Muscle layer of duodenum (tissue), 2 donors: ENCODE data around the gene CAMK1D.

Experiments
- H3K27ac ChIP-seq: one replicate; pipeline ENCODE4 v1.7.0; 2013; ENCODE audit warnings: mild to moderate bottlenecking, low read length
- H3K27me3 ChIP-seq: one replicate; pipeline ENCODE4 v1.7.0; 2013; ENCODE audit warnings: low read depth, mild to moderate bottlenecking, control low read depth, low read length
- H3K36me3 ChIP-seq, 2 donors: one replicate each; pipeline ENCODE4 v1.7.0; 2013; ENCODE audit warnings: low read length in 2 of 2, control low read depth in 1 of 2, mild to moderate bottlenecking in 1 of 2; ENCODE audit not compliant: insufficient read depth in 2 of 2, control insufficient read depth in 1 of 2
- H3K4me1 ChIP-seq, 2 donors: one replicate each; pipeline ENCODE4 v1.7.0; 2013; ENCODE audit warnings: low read length in 2 of 2, mild to moderate bottlenecking in 2 of 2, control low read depth in 1 of 2, moderate library complexity in 1 of 2; ENCODE audit not compliant: insufficient read depth in 2 of 2, control insufficient read depth in 1 of 2
- H3K4me3 ChIP-seq, 2 donors: one replicate each; pipeline ENCODE4 v1.7.0; 2013; ENCODE audit warnings: low read length in 2 of 2, low read depth in 1 of 2, mild to moderate bottlenecking in 1 of 2
- H3K9me3 ChIP-seq, 2 donors: one replicate each; pipeline ENCODE4 v1.7.0; 2013; ENCODE audit warnings: low read length in 2 of 2, control low read depth in 1 of 2, mild to moderate bottlenecking in 1 of 2; ENCODE audit not compliant: control insufficient read depth in 1 of 2
- donor health status: healthy.

Gene CAMK1D

GRCh38 chr10:12406764-12407400 is 57.5 kb downstream of the CAMK1D start:
- H3K4me1 ChIP-seq: no peaks in the 10 kb centered on the region
- H3K4me3 ChIP-seq: no peak overlapping the region
- no peaks in the 10 kb centered on the region for H3K27me3 ChIP-seq
- no peaks in the 10 kb centered on the region for H3K36me3 ChIP-seq
- H3K27ac ChIP-seq: no peak overlapping the region
- H3K9me3 ChIP-seq: no peaks in the 10 kb centered on the region

DNA sequence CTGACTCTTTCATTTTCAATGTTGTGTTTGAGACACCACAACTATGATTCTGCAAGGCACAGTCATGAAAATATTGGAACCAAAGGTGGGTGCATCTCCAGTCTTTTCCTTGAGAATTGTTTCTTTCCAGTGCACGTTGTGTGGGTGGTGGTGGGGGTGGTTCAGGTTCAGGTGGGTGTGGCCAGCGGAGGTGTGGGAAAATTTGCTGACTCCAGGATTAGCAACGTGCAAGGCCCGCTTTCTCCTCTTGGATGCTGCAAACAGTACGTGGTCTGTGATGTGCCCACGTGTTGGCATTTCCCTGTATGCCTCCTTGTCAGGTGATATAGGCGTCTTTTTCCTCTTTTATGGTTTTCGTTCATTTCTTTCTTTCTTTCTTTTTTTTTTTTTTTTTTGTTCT is 59.1 kb downstream of the CAMK1D start:
- H3K27ac ChIP-seq: no peak overlapping the region
- no peaks in the 10 kb centered on the region for H3K36me3 ChIP-seq

GRCh38 chr10:12409161-12409560 is 59.8 kb downstream of the CAMK1D start:
- Histone ChIP-seq H3K36me3 (no peaks in the 10 kb centered on the region), H3K9me3 (no peaks in the 10 kb centered on the region), H3K27ac (no peak overlapping the region), H3K4me1 (no peaks in the 10 kb centered on the region), H3K4me3 (no peak overlapping the region), H3K27me3 (no peaks in the 10 kb centered on the region)

More for the DNA sequence above, 59.1 kb downstream of the CAMK1D start:
- Histone ChIP-seq H3K4me3 (no peak overlapping the region), H3K4me1 (no peaks in the 10 kb centered on the region), H3K27me3 (no peaks in the 10 kb centered on the region), H3K9me3 (no peaks in the 10 kb centered on the region)

DNA sequence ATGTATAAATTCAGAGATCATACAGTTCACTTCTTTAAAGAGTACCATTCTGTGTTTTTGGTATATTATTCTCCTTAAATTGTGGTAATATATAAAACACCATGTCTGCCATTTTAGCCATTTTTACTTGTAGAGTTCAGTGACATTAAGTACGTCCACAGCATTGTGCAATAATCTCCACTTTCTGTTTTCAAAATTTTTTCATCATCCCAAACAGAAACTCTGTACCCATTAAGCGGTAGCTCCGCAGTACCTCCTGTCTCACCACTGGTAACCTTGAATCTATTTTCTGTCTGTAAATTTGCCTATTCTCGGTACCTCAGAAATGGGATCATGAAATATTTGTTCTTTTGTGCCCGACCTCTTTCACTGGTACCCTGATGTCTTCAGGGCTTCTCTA is 60.3 kb downstream of the CAMK1D start:
- Histone ChIP-seq H3K9me3 (no peaks in the 10 kb centered on the region), H3K4me3 (no peak overlapping the region), H3K4me1 (no peaks in the 10 kb centered on the region), H3K36me3 (no peaks in the 10 kb centered on the region), H3K27ac (no peak overlapping the region), H3K27me3 (no peaks in the 10 kb centered on the region)

GRCh38 chr10:12412666-12413368 is 63.5 kb downstream of the CAMK1D start:
- Histone ChIP-seq H3K27me3 (no peaks in the 10 kb centered on the region), H3K9me3 (no peaks in the 10 kb centered on the region), H3K4me1 (peaks cover 0 to 6% of the 10 kb centered on the region in 2 donors), H3K27ac (no peak overlapping the region), H3K36me3 (no peaks in the 10 kb centered on the region), H3K4me3 (no peak overlapping the region)

- Histone ChIP-seq H3K27ac (no peak overlapping the region), H3K4me3 (no peak overlapping the region), H3K4me1 (peaks cover 0 to 6% of the 10 kb centered on the region in 2 donors), H3K27me3 (no peaks in the 10 kb centered on the region), H3K36me3 (no peaks in the 10 kb centered on the region), H3K9me3 (no peaks in the 10 kb centered on the region)
Measured at GRCh38 chr10:12413369-12413711, 64.0 kb downstream of the CAMK1D start.

- Histone ChIP-seq H3K36me3 (no peaks in the 10 kb centered on the region), H3K4me1 (peaks cover 0 to 6% of the 10 kb centered on the region in 2 donors), H3K9me3 (no peaks in the 10 kb centered on the region), H3K27ac (no peak overlapping the region), H3K4me3 (no peak overlapping the region), H3K27me3 (no peaks in the 10 kb centered on the region)
Measured at GRCh38 chr10:12414278-12414989, 65.1 kb downstream of the CAMK1D start.

DNA sequence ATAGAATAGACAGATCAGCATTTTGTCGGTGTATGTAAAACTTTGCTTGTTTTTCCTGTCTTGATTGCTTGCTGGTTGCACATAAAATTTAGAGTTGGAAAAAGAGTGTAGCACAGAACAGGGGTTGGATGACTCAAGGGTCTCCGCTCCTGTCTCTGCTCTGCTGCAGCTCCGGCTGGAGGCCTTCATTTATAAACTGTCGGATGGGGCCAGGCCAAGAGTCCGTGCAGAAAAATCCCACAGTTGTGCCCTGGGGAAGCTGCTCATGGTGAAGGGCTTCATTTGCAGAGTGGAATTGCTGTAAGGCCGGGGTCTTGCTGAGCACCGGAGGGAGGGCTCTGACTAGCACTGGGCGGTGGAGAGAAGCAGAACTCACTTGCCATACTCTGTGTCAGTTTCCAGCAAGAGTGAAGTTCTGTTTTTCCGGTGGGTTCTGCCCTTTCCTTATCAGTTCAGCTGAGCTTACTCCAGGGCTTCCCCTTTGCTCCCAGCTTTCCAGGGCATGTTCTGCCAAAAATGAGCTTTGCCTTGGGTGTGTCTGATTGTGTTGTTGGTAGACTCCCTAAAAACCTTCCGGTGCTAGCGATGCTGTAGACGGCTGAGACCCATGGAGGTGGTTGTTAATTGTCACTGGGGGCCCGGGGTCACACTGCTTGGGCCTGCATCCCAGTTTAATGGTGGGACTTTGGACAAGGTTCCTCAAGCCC is 67.2 kb downstream of the CAMK1D start:
- no peaks in the 10 kb centered on the region for H3K9me3 ChIP-seq
- H3K27ac ChIP-seq: no peak overlapping the region
- no peaks in the 10 kb centered on the region for H3K27me3 ChIP-seq
- no peak overlapping the region for H3K4me3 ChIP-seq
- peaks cover 0 to 11% of the 10 kb centered on the region in 2 donors for H3K4me1 ChIP-seq
- H3K36me3 ChIP-seq: no peaks in the 10 kb centered on the region

- Histone ChIP-seq H3K4me1 (peaks cover 0 to 11% of the 10 kb centered on the region in 2 donors), H3K27me3 (no peaks in the 10 kb centered on the region), H3K9me3 (no peaks in the 10 kb centered on the region), H3K4me3 (no peak overlapping the region), H3K27ac (no peak overlapping the region), H3K36me3 (no peaks in the 10 kb centered on the region)
Measured at GRCh38 chr10:12417331-12417730, 68.0 kb downstream of the CAMK1D start.

GRCh38 chr10:12418000-12418399 is 68.7 kb downstream of the CAMK1D start:
- H3K9me3 ChIP-seq: no peaks in the 10 kb centered on the region
- no peak overlapping the region for H3K27ac ChIP-seq
- no peaks in the 10 kb centered on the region for H3K36me3 ChIP-seq
- H3K4me3 ChIP-seq: no peak overlapping the region
- H3K27me3 ChIP-seq: no peaks in the 10 kb centered on the region
- peaks cover 0 to 11% of the 10 kb centered on the region in 2 donors for H3K4me1 ChIP-seq

DNA sequence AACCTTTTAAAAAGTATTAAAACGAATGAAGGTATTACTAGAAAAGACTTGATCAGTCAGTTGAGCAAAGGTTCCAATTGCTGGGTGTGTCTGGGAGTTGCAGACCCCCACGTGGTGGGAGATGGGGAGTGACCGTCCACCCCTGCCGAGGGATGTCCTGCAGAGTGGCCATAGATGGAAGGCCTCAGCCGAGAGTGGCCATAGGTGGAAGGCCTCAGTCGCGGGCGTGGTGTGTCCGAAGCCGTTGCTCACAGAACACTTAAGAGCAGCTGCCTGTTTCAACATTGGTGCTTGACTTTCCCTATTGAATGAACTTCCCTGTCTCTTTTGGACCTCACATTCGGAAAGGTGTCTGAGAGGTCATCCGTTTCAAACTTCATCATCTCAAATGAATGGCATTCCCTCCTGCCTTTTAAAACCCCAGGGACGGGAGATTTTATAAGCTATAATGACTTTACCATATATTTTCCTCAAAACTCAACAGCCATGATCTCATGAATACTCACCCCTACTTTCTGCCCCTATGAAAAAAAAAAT is 69.4 kb downstream of the CAMK1D start:
- Histone ChIP-seq H3K4me1 (peaks cover 0 to 11% of the 10 kb centered on the region in 2 donors), H3K27me3 (no peaks in the 10 kb centered on the region), H3K4me3 (no peak overlapping the region), H3K36me3 (no peaks in the 10 kb centered on the region), H3K27ac (no peak overlapping the region), H3K9me3 (no peaks in the 10 kb centered on the region)
